Vagina (tissue), 2 donors: Measurements from ENCODE around the gene SERPINB5.

Experiments used
- POLR2A ChIP-seq, 2 donors: fragments of 450-650 bp; IDR thresholded peaks; one replicate each; pipeline ENCODE4 v1.6.1; 2017; ENCODE audit warnings: antibody characterized with exemption in 2 of 2, mild to moderate bottlenecking in 2 of 2, moderate library complexity in 2 of 2
- TF ChIP-seq, protein P1 (sequence below), 3 experiments: fragments of 450-650 bp in 2 of 3; fragments of 200-600 bp in 1 of 3; sonication (generic) in 1 of 3; IDR thresholded peaks; one replicate each; pipeline ENCODE4 v1.5.1; 2017 to 2019; ENCODE audit warnings: antibody characterized with exemption in 3 of 3, mild to moderate bottlenecking in 2 of 3, moderate library complexity in 2 of 3

DNA sequence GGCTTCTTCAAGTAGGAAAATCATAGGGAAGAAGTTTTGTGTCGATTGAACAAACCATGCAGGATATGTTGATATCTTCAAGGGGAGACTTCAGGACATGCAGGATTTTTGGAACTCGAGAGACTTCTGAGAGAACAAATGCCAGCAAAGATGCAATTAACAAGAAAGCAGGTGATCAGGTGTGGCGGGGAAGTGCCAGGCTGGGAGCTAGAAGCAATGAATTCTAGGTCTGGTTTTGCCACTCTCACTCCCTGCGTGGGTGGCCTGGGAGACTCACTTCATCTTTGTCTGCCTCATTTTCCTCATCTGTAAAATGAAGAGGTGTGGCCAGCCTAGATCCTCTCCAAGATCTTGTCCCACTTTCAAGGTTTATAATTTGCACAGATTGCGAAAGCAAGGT is 3.1 kb downstream of the SERPINB5 start:
- TF ChIP-seq, protein P1, sequence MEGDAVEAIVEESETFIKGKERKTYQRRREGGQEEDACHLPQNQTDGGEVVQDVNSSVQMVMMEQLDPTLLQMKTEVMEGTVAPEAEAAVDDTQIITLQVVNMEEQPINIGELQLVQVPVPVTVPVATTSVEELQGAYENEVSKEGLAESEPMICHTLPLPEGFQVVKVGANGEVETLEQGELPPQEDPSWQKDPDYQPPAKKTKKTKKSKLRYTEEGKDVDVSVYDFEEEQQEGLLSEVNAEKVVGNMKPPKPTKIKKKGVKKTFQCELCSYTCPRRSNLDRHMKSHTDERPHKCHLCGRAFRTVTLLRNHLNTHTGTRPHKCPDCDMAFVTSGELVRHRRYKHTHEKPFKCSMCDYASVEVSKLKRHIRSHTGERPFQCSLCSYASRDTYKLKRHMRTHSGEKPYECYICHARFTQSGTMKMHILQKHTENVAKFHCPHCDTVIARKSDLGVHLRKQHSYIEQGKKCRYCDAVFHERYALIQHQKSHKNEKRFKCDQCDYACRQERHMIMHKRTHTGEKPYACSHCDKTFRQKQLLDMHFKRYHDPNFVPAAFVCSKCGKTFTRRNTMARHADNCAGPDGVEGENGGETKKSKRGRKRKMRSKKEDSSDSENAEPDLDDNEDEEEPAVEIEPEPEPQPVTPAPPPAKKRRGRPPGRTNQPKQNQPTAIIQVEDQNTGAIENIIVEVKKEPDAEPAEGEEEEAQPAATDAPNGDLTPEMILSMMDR (IDR thresholded peaks at IDR 0.05) = no peak
- no peak for TF ChIP-seq POLR2A (IDR thresholded peaks at IDR 0.05)
